ENCODE data around the gene MORN1. TPM values are rescaled to one million over a fixed set of nuclear protein-coding genes. Genes with fewer than 3 reads are reported as not detected.
A peak's percentile ranks its signal among the peaks of the same experiment; 100 is the strongest.

The MORN1 gene
- total RNA-seq, 1 experiment from 2014 or later: 6.2 TPM

DNA sequence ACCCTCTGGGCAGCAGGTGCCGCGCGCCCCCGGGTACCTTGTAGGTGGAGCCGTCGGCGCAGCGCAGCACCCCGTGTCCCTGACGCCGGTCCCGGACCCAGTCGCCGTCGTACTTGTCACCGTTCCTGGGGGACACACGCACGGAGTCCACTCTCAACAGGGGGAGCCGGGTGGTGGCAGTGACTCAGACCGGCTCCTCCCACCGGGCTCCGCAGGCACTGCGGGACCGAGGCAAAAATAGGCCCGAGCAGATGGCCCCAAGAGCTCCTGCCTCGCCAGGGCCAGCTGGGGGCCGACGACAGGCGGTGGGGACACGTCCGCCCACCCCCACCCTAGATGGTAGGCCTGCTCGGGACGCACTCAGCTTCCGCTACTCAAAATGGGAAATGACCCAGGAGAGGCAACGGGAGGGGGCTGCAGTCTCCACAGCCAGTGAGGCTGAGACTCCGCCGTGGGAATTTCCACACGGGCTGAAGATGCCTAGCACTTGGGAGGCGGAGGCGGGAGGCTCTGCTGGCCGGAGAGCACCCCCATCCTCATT, 6.3 kb downstream of the MORN1 start:
- H3K9me3 ChIP-seq (ENCODE audit: low read length): no peaks in the 10 kb centered on the region
- peaks cover 1% of the 10 kb centered on the region for H3K79me2 ChIP-seq (ENCODE audit: low read length)
- no peak overlapping the region for H3K9ac ChIP-seq (ENCODE audit: low read length)
- H3K36me3 ChIP-seq (ENCODE audit: insufficient read depth, low read length): no peaks in the 10 kb centered on the region
- H3K27me3 ChIP-seq (ENCODE audit: low read length): no peaks in the 10 kb centered on the region
- peaks cover 7% of the 10 kb centered on the region; the same call in 1 of the 2 replicates for H4K20me1 ChIP-seq (ENCODE audit: insufficient read depth, low read depth, low read length)
- H3K4me2 ChIP-seq (ENCODE audit: low read depth, low read length, poor library complexity, severe bottlenecking): no peak overlapping the region
- peaks cover 4% of the 10 kb centered on the region for H3K4me1 ChIP-seq (ENCODE audit: low read length)
- DNase-seq: no peak
- no peak overlapping the region for H3K4me3 ChIP-seq (ENCODE audit: low read length)
- H2AFZ ChIP-seq (ENCODE audit: low read length): no peak overlapping the region
- H3K9me2 ChIP-seq (replicated peaks; ENCODE audit: insufficient read depth, low read length): no peaks in the 10 kb centered on the region
- H3K27ac ChIP-seq (ENCODE audit: low read length): no peak overlapping the region

DNA sequence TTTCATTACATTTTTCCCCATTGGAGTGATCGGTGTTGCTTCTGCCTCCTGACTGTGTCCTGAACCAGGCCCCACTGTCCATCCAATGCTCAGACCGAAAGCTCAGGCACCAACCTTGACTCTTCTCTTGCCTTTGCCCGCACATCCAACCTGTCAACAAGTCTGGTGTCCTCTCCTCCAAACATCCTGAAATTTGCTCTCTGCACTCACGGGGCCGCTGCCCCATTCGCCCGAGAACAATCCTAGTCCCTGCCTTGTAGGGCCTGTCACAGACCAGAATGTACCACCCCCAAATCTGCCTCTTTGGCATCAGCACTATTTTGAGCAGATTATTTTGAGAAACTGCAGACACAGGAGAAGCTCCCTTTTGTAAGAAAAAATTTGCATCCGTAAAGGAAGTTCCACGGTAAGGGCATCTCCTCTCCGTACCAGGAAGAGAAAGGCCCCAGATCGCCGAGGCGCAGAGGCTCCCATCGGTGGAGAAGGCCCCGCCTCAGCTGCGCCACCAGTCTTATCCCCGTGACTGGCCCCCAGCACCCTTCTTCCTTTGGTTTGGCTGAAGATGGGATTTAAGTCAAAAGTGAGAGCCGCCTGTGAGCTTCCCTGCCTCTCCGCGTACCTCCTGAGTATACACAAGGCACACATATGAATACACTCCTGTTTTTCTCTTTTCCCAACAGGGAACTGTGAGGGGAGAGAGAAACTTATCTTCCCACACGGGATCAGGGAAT, 7.1 kb downstream of the MORN1 start:
- Histone ChIP-seq H3K9ac (ENCODE audit: low read length) (no peak overlapping the region), H3K27ac (ENCODE audit: low read length) (no peak overlapping the region), H3K9me3 (ENCODE audit: low read length) (no peaks in the 10 kb centered on the region), H3K9me2 (replicated peaks; ENCODE audit: insufficient read depth, low read length) (no peaks in the 10 kb centered on the region), H3K4me2 (ENCODE audit: low read depth, low read length, poor library complexity, severe bottlenecking) (no peak overlapping the region), H2AFZ (ENCODE audit: low read length) (no peak overlapping the region), H4K20me1 (ENCODE audit: insufficient read depth, low read depth, low read length) (peaks cover 7% of the 10 kb centered on the region; the same call in 1 of the 2 replicates), H3K4me3 (ENCODE audit: low read length) (no peak overlapping the region), H3K27me3 (ENCODE audit: low read length) (no peaks in the 10 kb centered on the region), H3K4me1 (ENCODE audit: low read length) (no peaks in the 10 kb centered on the region), H3K36me3 (ENCODE audit: insufficient read depth, low read length) (no peaks in the 10 kb centered on the region), H3K79me2 (ENCODE audit: low read length) (no peaks in the 10 kb centered on the region)
- no peak for DNase-seq

DNA sequence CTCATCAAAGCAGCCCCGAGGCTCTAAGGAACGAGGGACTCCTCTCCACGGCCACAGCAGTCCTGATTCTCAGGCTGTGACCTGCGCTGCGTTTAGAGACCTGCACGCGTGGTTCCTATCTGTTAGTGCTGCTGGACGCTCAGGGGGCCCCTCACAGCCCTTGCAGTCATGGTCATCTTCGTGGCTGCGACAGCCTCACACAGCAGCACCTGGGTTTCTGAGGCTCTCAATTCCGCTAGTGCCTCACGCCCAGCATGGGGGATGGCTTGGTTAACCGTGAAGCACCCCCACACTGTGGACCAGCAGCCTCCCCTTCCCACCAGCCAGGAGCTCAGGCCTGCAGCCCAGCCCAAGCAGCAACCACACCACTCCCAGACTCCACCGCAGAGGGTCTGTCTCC, 7.8 kb downstream of the MORN1 start:
- Histone ChIP-seq H3K27ac (ENCODE audit: low read length) (no peak overlapping the region), H3K9me3 (ENCODE audit: low read length) (no peaks in the 10 kb centered on the region), H3K9ac (ENCODE audit: low read length) (no peak overlapping the region), H3K79me2 (ENCODE audit: low read length) (no peaks in the 10 kb centered on the region), H3K4me2 (ENCODE audit: low read depth, low read length, poor library complexity, severe bottlenecking) (no peak overlapping the region), H2AFZ (ENCODE audit: low read length) (no peak overlapping the region), H3K9me2 (replicated peaks; ENCODE audit: insufficient read depth, low read length) (no peaks in the 10 kb centered on the region), H3K4me3 (ENCODE audit: low read length) (no peak overlapping the region), H3K36me3 (ENCODE audit: insufficient read depth, low read length) (no peaks in the 10 kb centered on the region), H3K4me1 (ENCODE audit: low read length) (no peaks in the 10 kb centered on the region), H4K20me1 (ENCODE audit: insufficient read depth, low read depth, low read length) (peaks cover 7% of the 10 kb centered on the region; the same call in 1 of the 2 replicates), H3K27me3 (ENCODE audit: low read length) (no peaks in the 10 kb centered on the region)
- no peak for DNase-seq

DNA sequence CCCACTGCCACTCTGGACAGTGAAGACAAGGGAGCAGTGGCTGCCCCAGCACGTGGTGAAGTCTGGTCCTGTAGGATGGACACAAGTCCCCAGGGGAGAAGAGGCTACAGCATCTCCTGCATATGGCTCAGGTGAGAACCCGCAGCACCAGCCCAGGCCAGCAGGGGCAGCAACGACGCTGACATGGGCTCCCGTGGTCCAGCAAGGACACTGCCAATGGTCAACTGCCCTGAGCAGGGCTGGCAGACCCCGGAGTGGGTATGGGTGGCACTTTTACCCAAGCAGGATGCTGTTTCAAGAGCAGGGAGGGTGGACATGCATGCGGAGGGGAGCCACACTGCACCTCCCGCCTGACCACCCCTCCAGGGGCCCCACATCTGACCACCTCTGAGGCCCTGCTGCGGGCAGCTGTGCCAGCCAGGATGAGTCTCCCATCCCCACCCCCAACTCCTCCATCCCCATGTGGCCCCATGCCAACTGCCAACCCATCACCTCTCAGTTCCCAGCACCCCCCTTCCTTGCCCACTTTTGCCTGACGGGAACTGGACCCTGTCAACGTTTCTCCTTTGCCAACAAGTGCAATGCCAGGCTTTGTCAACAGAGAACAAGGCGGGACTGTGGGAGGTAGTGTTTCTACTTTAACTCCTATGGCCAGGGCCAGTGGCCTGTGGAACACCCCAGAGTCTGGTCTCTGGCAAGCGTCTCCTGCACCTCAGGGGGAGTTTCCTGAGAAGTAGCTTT, 8.6 kb downstream of the MORN1 start:
- no peak overlapping the region for H3K4me3 ChIP-seq (ENCODE audit: low read length)
- H3K4me1 ChIP-seq (ENCODE audit: low read length): no peaks in the 10 kb centered on the region
- no peak overlapping the region for H3K9ac ChIP-seq (ENCODE audit: low read length)
- H3K4me2 ChIP-seq (ENCODE audit: low read depth, low read length, poor library complexity, severe bottlenecking): no peak overlapping the region
- DNase-seq: peak; percentile 55
- no peaks in the 10 kb centered on the region for H3K9me2 ChIP-seq (replicated peaks; ENCODE audit: insufficient read depth, low read length)
- no peaks in the 10 kb centered on the region for H3K79me2 ChIP-seq (ENCODE audit: low read length)
- no peak overlapping the region for H2AFZ ChIP-seq (ENCODE audit: low read length)
- H3K9me3 ChIP-seq (ENCODE audit: low read length): no peaks in the 10 kb centered on the region
- H4K20me1 ChIP-seq (ENCODE audit: insufficient read depth, low read depth, low read length): peaks cover 7% of the 10 kb centered on the region; the same call in 1 of the 2 replicates
- no peaks in the 10 kb centered on the region for H3K27me3 ChIP-seq (ENCODE audit: low read length)
- H3K36me3 ChIP-seq (ENCODE audit: insufficient read depth, low read length): no peaks in the 10 kb centered on the region
- H3K27ac ChIP-seq (ENCODE audit: low read length): no peak overlapping the region

DNA sequence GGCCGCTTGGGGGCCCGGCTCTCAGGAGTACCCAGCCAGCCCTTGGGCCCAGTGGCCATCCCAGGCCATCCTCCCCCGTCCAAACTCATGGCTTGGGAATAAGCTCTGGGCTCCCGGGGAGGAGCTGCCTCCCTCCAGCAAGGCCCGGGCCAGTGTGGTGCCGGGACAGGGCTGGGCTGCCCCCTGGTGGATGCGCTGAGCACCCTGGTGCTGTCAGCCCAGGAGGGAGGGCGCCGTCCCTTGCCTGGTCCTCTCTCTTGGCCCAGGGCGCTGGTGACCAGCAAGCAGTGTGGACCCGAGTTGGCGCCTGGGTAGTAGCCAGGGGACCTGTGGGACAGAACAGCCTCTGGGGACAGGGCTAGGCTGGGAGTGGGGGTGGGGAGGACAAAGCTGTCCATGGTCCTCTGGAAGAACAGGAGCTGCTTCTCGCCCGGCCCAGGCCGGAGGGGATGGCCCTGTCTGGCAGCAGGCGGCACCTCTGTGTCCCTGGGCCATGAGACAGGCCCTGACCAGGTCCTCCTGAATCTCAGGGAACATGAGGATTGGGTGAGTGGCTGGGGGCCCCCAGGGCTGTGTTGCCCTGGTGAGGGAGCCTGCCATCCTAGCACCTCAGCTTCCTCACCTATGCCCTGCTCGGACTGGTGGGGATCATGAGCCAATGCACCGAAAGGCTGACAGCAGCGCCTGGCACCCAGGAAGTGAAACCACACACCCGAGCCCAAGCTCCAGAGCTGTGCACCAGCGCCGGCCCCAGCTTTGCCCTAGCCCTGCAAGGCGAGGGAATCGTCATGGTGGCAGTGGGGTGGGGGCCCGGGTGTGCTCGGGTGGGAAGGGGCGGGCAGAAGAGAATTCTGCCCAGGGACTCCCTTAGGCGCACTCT, 9.4 kb downstream of the MORN1 start:
- H3K4me2 ChIP-seq (ENCODE audit: low read depth, low read length, poor library complexity, severe bottlenecking): no peak overlapping the region
- H3K4me3 ChIP-seq (ENCODE audit: low read length): no peak overlapping the region
- H3K27ac ChIP-seq (ENCODE audit: low read length): no peak overlapping the region
- no peaks in the 10 kb centered on the region for H3K9me2 ChIP-seq (replicated peaks; ENCODE audit: insufficient read depth, low read length)
- DNase-seq: peak; percentile 87
- H3K27me3 ChIP-seq (ENCODE audit: low read length): no peaks in the 10 kb centered on the region
- H2AFZ ChIP-seq (ENCODE audit: low read length): no peak overlapping the region
- no peaks in the 10 kb centered on the region for H3K4me1 ChIP-seq (ENCODE audit: low read length)
- H3K9me3 ChIP-seq (ENCODE audit: low read length): no peaks in the 10 kb centered on the region
- H4K20me1 ChIP-seq (ENCODE audit: insufficient read depth, low read depth, low read length): peaks cover 8% of the 10 kb centered on the region; the same call in 1 of the 2 replicates
- H3K79me2 ChIP-seq (ENCODE audit: low read length): no peaks in the 10 kb centered on the region
- H3K9ac ChIP-seq (ENCODE audit: low read length): no peak overlapping the region
- no peaks in the 10 kb centered on the region for H3K36me3 ChIP-seq (ENCODE audit: insufficient read depth, low read length)

DNA sequence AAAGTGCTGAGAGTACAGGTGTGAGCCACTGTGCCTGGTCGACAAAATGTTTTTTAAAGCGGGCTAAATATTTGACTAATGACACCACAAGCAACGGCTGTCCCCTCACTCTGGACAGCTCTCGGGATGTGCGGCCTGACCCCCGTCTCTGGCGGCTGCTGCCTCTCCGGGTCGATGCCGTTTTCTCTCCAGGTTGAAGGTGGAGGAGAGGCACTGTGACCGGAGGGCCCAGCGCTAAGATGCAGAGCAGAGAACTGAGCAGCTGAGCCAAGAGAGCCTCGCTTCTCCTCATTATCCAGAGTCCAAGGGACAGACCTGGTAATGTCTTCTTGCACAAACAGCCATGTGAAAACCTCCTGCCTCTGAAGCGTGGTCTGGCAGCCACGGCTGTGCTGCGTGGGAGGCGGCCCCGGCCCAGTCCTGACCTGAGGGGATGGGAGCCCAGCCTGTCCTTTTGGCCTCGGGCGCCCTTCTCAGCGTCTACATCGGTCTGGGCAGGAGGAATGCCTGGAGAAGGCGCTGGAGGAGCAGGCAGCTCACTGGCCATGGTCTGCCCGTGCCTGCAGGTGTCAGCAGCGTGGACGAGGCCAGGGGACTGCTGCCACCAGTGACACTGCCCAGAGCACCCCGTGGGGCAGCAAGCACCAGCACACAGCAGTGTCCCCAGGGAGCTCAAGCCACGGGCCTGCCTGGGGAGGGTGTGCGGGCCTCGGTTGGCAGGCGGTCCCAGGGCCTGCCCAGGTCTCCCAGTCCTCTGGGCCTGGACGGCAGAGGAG, 10.3 kb downstream of the MORN1 start:
- Histone ChIP-seq H3K27ac (ENCODE audit: low read length) (no peak overlapping the region), H3K79me2 (ENCODE audit: low read length) (no peaks in the 10 kb centered on the region), H3K9me2 (replicated peaks; ENCODE audit: insufficient read depth, low read length) (no peaks in the 10 kb centered on the region), H2AFZ (ENCODE audit: low read length) (no peak overlapping the region), H3K4me3 (ENCODE audit: low read length) (no peak overlapping the region), H3K4me1 (ENCODE audit: low read length) (no peaks in the 10 kb centered on the region), H4K20me1 (ENCODE audit: insufficient read depth, low read depth, low read length) (peaks cover 12% of the 10 kb centered on the region; the same call in 1 of the 2 replicates), H3K9me3 (ENCODE audit: low read length) (no peaks in the 10 kb centered on the region), H3K9ac (ENCODE audit: low read length) (no peak overlapping the region), H3K4me2 (ENCODE audit: low read depth, low read length, poor library complexity, severe bottlenecking) (no peak overlapping the region), H3K27me3 (ENCODE audit: low read length) (no peaks in the 10 kb centered on the region), H3K36me3 (ENCODE audit: insufficient read depth, low read length) (no peaks in the 10 kb centered on the region)
- no peak for DNase-seq

DNA sequence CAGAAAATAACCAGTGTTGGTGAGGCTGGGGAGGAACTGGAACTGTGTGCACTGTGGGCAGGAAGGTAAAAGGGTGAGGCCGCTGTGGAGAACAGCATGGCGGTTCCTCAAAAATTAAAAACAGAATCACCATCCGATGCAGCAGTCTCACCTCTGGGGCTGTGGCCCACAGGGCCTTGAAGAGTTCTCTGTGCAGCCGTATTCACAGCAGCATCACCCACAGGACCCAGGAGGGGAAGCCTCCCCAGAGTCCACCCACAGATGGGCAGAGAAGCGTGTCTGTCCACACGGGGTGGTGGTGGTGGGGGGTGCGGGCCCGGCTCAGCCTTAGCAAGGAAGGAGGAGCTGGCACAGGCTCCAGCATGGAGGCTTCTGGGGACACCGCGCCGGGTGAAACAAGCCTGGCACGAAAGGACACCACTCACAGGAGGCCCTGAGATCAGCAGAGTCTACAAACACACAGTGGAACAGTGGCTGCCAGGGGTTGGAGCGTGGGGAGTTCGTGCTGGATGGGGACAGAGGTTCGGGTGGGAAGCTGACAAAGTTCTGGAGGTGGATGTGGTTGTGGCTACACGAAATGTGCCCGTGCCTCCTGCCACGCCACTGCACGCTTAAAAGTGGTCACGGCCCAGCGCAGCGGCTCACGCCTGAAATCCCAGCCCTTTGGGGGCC, 11.5 kb downstream of the MORN1 start:
- H3K9me2 ChIP-seq (replicated peaks; ENCODE audit: insufficient read depth, low read length): no peaks in the 10 kb centered on the region
- H2AFZ ChIP-seq (ENCODE audit: low read length): no peak overlapping the region
- H3K36me3 ChIP-seq (ENCODE audit: insufficient read depth, low read length): no peaks in the 10 kb centered on the region
- H3K9me3 ChIP-seq (ENCODE audit: low read length): no peaks in the 10 kb centered on the region
- no peak overlapping the region for H3K4me2 ChIP-seq (ENCODE audit: low read depth, low read length, poor library complexity, severe bottlenecking)
- DNase-seq: no peak
- peaks cover 12% of the 10 kb centered on the region; the same call in 1 of the 2 replicates for H4K20me1 ChIP-seq (ENCODE audit: insufficient read depth, low read depth, low read length)
- H3K9ac ChIP-seq (ENCODE audit: low read length): no peak overlapping the region
- no peak overlapping the region for H3K27ac ChIP-seq (ENCODE audit: low read length)
- H3K79me2 ChIP-seq (ENCODE audit: low read length): no peaks in the 10 kb centered on the region
- no peaks in the 10 kb centered on the region for H3K27me3 ChIP-seq (ENCODE audit: low read length)
- no peak overlapping the region for H3K4me3 ChIP-seq (ENCODE audit: low read length)
- peaks cover 3% of the 10 kb centered on the region for H3K4me1 ChIP-seq (ENCODE audit: low read length)

Data from Karpas-422 (cell line).